GM18867 (cell line): ENCODE measurements around the gene MRPL20.
A peak's percentile ranks its signal among the peaks of the same experiment; 100 is the strongest.
"Not testable (repeated sequence)": the region's sequence is repeated elsewhere in the genome, so short reads cannot be mapped to it uniquely, and the experiment has no call there.

Source experiments
- ATAC-seq: cut with Tn5 transposase; IDR thresholded peaks from one replicate; pipeline ENCODE4 v1.9.1; 2021; ENCODE audit warnings: mild to moderate bottlenecking, moderate library complexity; ENCODE audit not compliant: unreplicated experiment

The MRPL20 gene

DNA sequence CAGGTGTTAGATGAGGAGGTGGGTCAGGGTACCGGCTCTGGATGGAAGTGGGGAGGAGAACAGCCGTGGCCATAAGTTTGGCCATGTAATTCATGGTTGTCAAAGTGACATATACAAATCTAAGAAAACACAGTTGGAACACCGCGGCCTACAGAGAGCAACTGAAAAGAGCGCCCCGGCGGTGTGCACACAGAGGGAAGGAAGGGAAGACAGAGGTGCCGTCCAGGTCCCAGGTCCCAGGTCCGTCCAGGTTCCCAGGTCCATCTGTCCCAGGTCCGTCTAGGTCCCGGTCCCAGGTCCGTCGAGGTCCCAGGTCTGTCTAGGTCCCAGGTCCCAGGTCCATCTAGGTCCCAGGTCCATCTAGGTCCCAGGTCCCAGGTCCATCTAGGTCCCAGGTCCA, 4.5 kb upstream of the MRPL20 start:
- ATAC-seq = no peak

DNA sequence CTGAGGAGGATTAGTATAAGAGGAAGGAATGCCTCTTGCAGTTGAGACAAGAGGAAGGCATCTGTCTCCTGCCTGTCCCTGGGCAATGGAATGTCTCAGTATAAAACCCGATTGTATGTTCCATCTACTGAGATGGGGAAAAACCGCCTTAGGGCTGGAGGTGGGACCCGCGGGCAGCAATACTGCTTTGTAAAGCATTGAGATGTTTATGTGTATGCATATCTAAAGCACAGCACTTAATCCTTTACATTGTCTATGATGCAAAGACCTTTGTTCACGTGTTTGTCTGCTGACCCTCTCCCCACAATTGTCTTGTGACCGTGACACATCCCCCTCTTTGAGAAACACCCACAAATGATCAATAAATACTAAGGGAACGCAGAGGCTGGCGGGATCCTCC, 3.1 kb upstream of the MRPL20 start:
- ATAC-seq = not testable (repeated sequence)

DNA sequence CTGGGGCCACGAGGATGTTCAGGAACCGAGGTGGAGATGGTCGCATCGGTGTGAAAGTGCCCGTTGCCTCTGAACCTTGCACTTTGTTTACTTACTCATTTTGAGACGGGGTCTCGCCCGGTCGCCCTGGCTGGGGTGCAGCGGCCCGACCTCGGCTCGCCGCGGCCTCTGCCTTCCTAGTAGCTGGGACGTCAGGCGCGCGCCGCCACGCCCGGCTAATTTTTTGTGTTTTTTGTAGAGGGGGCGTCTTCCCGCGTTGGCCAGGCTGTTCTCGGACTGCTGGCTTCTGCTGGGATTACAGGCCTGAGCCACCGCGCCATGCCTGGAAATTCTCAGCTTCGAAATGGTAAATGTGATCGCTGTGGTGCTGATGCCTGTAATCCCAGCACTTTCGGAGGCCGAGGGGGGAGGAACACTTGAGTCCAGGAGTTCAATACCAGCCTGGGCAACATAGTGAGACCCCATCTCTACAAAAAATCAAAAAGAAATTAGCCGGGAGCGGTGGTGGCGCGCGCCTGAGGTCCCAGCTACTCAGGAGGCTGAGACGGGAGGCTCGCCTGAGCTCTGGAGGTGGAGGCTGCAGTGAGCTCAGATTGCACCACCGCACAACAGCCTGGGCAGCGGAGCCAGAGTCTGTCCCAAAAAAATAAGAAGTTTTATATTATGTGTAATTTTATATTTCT, 684 bp upstream of the MRPL20 start:
- ATAC-seq = no peak

DNA sequence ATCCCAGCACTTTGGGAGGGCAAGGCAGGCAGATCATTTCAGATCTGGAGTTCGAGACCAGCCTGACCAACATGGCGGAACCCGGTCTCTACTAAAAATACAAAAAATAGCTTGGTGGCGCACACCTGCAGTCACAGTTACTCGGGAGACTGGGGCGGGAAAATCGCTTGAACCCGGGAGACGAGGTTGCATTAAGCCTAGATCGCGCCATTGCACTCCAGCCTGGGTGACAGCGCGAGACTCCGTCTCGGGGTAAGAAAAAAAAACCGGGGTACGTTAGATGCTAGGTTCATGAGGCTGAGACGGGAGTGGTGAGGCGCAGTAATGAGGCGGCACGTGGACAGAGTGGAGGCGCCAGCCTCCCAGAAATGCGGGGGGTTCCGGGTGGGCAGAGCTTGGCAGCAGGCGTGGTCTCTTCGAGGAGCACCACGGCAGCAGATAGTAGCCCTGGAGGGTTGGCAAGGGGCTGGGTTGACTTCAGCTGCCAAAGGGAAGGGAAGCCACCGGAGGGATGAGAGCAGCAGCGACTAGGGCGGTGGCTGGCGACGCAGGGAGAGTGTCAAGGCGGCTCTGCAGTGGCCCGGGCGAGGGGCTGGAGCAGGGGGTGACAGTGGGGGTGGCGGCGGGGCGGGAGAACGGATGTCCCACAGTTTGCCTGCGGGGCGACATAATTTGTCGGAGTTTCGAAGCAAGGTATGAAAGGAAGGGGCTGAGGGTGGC, 832 bp downstream of the MRPL20 start:
- ATAC-seq = no peak

DNA sequence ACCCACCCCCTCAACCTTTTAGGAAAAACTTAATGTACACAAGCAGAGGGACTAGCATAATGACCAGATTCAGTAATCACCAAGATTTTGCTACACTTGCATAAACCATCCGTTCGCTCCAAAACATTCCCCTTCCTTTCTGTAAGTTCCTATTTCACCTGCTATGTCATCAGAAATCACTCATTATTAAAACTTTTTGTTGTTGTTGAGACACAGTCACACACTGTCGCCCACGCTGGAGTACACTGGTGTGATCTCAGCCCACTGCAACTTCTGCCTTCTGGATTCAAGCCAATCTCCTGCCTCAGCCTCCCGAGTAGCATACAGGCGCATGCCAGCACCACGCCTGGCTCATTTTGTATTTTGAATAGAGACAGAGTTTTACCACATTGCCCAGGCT, 3.4 kb downstream of the MRPL20 start:
- no peak for ATAC-seq

DNA sequence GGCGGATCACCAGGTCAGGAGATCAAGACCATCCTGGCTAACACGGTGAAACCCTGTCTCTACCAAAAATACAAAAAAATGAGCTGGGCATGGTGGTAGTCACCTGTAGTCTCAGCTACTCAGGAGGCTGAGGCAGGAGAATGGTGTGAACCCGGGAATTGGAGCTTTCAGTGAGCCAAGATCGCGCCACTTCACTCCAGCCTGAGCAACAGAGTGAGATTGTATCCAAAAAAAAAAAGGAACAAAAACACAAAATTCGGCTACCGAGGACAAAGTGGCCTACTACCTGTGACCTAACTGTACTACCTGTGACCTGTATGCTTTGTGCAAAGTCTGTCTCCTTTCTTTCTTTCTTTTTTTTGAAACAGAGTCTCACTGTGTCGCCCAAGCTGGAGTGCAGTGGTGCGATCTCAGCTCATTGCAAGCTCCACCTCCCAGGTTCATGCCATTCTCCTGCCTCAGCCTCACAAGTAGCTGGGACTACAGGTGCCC, 4.1 kb downstream of the MRPL20 start:
- not testable (repeated sequence) for ATAC-seq

DNA sequence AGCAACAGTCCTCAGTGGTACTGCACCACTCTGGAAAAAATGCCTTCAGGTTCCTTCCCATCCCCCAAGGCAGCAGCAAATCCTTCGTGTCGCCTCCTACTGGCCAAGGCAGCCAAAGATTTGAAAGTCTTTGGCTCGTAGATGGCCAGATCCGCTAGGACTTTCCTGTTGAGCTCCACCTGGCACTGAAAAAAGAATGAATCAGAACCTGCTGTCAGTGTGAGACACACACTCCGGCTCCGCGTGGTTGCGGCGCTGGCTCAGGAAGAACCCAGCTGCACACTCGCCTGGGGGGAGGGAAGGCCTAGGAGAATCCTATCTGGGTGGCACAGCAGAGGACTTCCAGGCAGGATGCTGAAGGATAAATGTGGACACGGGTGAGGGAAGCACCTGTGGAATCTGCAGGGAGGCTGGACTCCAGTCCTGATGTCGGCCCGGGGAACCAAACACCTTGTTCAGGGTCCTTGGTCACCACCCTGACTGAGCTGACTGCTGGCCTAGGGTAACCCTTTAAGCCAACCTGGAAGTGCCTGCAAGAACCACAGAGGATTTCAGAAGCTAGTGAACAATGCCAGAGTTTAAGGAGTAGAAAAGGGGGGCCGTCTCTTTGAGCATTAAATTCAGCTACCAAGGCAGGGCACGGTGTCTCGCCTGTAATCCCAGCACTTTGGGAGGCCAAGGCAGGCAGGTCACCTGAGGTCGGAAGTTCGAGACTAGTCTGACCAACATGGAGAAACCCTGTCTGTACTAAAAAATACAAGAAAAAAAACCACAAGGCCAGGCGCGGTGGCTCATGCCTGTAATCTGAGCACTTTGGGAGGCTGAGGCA, 4.8 kb downstream of the MRPL20 start:
- ATAC-seq = no peak

DNA sequence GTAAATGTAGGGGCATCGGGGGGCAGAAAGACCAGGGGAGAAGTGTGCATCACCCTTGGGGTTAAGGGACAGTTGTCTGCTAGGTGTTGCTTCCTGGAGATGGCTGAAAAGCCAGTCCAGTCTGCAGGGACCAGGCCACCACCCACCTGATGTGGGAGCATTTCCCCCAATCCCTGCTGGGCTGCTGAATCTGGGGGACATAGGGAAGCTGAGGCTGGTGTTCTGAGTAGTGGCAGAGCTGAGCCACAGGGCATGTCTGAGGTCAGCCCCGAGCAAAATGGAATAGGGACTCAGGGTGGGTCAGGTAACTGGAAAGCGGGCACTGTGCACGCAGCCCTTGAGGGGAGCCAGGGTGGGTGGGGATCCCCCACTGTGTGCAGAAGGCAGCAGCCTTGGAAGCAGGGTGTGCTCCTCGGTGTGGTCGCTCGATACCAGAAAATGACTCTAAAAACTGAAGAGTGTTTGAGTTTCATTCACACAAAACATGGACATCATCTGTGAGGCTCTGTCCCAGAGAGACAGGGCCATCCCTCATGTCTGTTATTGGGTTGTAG, 5.6 kb downstream of the MRPL20 start:
- ATAC-seq = no peak

DNA sequence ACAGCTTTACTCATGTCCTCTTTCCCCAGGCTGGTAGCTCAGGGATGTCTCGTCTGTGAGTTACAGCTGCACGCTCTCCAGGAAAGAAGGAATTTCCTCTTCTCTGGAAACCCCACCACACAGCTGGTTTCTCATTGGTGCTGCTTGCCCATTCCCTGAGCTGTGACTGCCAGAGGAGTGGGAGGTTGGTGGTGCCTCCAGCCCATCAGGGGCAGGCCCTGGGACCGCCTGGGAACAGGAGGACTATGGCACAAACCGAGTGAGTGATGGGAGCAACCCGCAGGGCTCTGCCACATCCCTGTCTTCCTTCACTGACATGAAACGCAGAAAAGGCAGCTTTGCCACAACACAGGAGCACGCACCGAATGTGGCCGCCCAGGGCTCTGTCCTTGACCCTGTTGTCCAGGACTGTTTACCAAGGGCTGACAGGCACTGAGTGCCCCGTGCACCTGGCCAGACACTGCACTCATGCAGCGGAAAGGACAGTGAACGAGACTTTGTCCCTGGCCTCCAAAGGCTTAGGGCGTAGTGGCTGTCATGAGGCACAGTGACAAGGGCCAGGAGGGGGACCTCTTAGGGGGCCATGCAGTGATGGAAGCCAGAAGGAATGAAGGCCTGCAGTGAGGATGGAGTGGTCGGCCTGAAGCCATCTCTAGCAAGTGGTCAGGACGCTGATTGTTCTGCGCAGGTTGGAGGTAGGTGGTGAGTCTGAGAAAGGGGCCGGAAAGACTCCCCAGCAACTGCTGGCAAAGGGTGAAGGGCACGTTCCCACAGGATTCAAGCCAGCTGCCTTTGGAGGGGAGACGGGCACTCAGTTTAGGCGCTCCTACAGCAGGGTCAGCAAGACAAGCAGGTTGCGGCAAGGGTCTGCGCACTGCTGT, 6.3 kb downstream of the MRPL20 start:
- no peak for ATAC-seq

DNA sequence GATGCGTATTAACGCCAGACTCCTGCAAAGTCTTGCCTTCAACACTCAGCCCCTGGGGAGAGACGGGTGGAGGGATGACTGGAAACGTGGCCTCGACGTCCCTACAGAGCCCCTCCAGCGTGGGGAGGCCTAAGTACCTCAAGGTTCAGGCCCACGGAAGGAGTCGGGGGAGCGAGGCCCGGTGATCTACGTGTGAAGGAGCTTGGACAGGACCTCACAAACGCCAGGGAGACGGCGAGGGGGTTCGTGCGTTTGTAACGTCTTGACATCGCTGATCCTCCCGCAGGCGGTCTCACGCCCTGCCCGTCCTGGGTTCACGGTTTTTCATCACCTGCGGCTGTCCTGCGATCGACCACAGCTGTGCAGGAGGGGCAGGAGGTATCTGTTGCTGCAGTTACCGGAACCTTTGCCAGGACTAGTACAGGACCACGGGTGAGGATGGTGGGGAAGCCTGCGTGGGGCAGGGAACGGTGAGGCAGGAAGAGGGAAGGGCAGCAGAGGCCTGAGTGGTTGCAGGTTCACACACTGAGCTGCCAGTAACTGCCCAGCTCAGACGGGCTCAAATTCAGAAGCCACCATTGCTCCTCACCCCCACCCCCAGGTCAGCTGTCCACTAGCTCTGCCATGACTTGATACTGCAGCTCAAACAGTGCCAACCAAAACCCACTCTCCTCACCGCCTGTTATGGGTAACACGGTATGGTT, 7.1 kb downstream of the MRPL20 start:
- peak; percentile 3 for ATAC-seq

DNA sequence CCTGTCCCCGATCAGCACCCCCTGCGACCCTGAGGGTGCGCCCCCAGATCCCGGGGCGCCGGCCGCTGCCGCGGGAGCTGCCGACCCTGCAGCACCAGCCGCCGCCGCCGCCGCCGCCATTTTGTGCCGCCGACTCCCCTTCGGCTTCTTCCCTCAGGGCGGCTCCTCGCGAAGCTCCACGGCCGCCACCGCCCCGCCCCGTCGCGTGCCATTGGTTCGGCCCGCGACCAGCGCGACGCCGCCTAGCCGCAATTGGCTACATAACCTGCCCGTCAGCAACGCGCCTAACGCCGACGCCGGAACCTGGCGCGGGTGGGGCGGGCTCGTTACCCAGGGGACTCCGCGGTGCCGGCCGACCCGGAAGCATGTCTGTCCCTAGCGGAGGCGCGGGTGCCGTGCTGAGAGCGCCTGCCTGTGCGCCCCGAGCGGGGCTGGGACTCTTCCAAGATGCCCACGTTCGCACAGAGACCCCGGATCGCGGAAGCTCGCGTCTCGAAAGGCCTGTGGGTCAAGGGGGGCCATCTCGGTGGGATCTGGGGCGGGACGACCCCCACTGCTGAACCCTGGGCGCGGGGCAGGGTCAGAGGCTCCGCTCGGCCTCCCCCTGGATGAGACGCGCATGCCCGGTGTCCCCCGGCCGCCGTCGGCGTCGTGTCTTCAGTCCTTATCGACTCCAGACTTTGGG, 7.8 kb downstream of the MRPL20 start, which contains the start of gene CCNL2:
Gene CCNL2 (minus strand): TSS at position 149 of the 685 bp plus-strand sequence. CDS start 29 bp downstream, at position 120.
- ATAC-seq = peak; percentile 86

DNA sequence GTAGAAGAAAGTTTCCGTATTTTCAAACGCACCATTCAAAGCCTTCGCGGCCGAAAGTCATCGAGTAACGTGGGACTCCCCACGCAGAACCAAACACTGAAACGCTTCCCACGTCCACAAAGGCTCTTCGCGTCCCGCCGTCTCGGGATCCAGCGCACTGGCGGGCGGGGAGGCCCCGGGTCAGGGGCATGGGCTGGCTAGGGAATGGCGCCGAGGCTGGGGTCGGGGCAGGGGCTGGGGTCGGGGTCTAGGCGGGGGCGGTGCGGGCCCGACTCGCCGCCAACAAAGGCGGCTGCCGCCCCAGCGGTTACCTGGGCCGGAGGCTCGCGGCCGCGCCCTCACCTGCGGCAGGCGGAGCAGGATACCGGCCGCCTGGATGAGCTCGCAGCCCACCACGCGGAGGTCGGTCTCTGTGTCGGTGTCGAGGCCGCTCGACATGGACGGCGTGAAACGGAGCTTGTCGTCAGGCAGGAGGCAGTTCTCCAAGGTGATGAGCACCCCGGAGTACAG, 8.4 kb downstream of the MRPL20 start:
- ATAC-seq = peak; percentile 9

DNA sequence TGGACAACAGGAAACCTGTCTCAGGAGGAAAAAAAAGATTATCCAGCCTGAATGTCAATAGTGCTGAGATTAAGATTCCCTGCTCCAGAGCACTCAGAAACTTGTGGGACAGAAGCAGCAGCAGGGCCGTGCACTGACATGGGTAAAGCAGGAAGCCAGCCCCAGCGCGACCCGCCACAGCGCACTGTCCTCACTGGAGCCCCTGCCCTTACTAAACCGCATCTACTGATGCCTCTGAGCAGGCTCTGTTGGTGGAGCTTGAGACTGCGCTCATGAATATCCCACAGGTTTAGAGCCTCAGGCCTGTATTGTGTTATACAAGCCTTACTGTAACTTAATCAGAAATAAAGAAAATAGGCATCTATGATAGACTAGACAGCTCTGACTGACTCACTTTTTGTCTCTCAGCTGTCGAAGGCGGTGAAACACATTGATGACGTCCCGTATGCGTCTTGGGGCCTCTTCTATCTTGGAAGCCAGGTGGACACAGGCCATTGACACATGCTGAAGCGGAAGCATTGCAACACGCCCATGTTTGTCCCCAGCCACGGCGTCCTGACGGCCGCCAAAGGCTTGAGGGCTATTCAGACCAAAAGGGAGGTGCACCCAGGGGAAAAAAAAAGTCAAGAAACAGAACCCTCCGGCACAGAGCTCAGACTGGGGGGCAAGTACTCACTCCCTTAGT, 9.1 kb downstream of the MRPL20 start:
- no peak for ATAC-seq

DNA sequence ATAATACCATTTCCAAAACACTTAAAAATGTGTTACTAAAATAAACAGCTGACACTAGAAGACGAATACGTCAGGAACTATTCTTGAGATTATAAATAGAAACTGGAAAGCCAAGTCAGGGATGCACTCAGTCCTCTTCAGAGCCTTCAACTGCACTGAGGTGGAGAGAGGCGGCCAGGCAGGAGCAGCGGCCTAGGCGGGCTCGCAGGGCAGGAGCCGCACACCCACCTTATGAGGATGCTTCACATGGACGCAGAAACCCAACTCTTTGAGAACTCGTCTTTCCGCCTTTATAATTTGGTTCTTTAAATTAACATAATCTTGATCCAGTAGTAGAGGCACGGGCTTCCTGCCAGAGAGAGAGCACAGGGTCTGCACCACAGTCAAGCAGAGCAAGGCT, 11.9 kb downstream of the MRPL20 start:
- no peak for ATAC-seq

DNA sequence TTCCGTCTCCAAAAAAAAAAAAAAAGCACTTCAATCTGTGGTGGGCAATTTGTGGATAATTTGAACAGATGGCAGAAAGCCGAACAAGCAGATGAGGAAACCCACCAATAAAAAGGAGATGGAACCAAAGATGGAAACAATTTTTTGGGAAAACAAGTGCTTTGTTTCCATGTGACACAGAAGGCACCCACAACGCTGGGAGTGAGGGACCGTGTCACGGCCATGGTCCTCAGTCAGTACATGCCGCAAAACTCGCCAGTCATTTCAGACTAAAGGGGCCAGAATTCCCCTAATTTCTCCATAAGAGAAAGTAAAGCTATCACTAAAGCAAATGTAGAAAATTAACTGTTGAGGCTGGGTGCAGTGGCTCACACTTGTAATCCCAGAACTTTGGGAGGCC, 13.0 kb downstream of the MRPL20 start:
- ATAC-seq = no peak

DNA sequence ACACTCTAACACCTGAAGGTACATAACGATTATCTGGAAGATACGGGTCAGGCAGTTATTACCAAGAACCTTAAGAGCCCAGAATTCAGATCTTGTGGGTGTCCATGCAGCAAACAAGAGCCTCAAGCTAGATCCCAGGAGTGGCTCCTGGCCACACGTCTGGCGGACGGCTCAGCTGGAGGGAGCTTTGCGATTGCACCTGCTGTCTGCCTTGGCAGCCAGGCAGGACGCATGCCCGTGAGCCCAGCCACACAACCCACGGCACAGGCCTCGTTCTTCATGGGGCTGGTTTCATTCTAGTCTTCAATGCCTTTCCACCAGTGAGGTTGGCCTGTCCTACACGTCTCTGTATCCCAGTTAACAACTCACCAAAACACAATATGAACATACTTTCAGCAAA, 13.7 kb downstream of the MRPL20 start:
- ATAC-seq = no peak

DNA sequence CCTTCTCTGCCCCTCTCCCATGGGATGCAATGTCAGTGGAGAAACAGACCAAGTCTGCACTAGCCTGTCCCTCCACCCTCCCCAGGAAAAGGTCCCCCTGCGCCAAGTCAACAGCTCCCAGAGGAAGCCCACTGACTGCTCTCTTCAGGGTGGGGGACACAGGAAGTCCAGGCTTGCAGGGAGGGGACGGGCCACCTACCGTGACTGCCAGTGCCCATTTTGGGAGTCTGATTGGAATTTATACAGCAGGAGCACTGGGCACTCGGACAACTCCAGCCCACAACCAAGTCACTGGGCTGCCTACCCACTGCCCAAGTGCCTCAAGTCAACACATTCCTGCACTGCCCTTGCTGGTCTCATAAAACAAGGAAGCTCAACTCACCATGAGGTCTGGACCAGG, 14.1 kb downstream of the MRPL20 start:
- ATAC-seq = no peak

DNA sequence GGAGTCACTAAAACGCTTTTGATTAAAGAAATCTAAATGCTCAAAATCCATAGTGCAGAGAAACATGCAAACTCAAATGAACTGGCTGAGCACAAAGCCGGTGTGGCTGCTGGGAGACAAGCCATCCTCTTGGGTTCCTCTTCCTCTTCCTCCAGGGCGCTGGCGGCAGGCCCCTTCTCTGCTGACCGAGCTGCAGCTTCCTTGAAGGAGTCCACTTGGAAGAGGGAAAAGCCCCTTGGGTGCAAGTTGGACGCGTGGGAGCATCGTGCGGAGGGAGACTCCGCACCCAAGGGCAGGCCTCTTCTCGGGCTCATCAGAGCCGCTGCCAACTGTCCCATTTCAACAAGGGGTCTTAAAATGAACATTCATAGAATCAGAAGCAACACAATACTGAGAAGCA, 15.9 kb downstream of the MRPL20 start:
- no peak for ATAC-seq
